Measurements from ENCODE around the gene IMPG2. TPM values are rescaled to one million over a fixed set of nuclear protein-coding genes. Genes with fewer than 3 reads are reported as not detected.

Gene IMPG2
- total RNA-seq, 2 donors from 2014 or later, result 0.23 to 0.28 TPM

GRCh38 chr3:101284757-101285156 lies 35.6 kb downstream of the IMPG2 start:
- no peak for TF ChIP-seq POLR2A (IDR thresholded peaks at IDR 0.05)
- TF ChIP-seq POLR2AphosphoS5 (IDR thresholded peaks at IDR 0.05), result no peak
- TF ChIP-seq, protein P1, sequence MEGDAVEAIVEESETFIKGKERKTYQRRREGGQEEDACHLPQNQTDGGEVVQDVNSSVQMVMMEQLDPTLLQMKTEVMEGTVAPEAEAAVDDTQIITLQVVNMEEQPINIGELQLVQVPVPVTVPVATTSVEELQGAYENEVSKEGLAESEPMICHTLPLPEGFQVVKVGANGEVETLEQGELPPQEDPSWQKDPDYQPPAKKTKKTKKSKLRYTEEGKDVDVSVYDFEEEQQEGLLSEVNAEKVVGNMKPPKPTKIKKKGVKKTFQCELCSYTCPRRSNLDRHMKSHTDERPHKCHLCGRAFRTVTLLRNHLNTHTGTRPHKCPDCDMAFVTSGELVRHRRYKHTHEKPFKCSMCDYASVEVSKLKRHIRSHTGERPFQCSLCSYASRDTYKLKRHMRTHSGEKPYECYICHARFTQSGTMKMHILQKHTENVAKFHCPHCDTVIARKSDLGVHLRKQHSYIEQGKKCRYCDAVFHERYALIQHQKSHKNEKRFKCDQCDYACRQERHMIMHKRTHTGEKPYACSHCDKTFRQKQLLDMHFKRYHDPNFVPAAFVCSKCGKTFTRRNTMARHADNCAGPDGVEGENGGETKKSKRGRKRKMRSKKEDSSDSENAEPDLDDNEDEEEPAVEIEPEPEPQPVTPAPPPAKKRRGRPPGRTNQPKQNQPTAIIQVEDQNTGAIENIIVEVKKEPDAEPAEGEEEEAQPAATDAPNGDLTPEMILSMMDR (IDR thresholded peaks at IDR 0.05), result no peak
- H3K4me1 ChIP-seq (replicated peaks), result no peaks in the 10 kb centered on the region
- WGBS, result 44% methylated on average over 1 of the region's 1 CpG
- no peaks in the 10 kb centered on the region for H3K9me3 ChIP-seq
- no peaks in the 10 kb centered on the region for H3K27me3 ChIP-seq (replicated peaks; ENCODE audit: insufficient read depth)
- no peak overlapping the region for H3K4me3 ChIP-seq
- H3K27ac ChIP-seq, result no peak overlapping the region
- no peaks in the 10 kb centered on the region for H3K36me3 ChIP-seq
- intact Hi-C loops (cut with DNase I), result no loop called here
- no peak for DNase-seq (ENCODE audit: low spot score)

GRCh38 chr3:101281521-101282030 lies 38.8 kb downstream of the IMPG2 start:
- H3K27ac ChIP-seq, result no peak overlapping the region
- H3K4me3 ChIP-seq, result no peak overlapping the region
- no peaks in the 10 kb centered on the region for H3K4me1 ChIP-seq (replicated peaks)
- no peak for DNase-seq (ENCODE audit: low spot score)
- H3K36me3 ChIP-seq, result no peaks in the 10 kb centered on the region
- H3K27me3 ChIP-seq (replicated peaks; ENCODE audit: insufficient read depth), result no peaks in the 10 kb centered on the region
- WGBS, result 49% methylated on average over 3 of the region's 3 CpGs
- H3K9me3 ChIP-seq, result no peaks in the 10 kb centered on the region
- TF ChIP-seq, protein P1 (IDR thresholded peaks at IDR 0.05), result no peak
- TF ChIP-seq POLR2A (IDR thresholded peaks at IDR 0.05) (no peak), POLR2AphosphoS5 (IDR thresholded peaks at IDR 0.05) (no peak)
- intact Hi-C loops (cut with DNase I), result no loop called here

DNA sequence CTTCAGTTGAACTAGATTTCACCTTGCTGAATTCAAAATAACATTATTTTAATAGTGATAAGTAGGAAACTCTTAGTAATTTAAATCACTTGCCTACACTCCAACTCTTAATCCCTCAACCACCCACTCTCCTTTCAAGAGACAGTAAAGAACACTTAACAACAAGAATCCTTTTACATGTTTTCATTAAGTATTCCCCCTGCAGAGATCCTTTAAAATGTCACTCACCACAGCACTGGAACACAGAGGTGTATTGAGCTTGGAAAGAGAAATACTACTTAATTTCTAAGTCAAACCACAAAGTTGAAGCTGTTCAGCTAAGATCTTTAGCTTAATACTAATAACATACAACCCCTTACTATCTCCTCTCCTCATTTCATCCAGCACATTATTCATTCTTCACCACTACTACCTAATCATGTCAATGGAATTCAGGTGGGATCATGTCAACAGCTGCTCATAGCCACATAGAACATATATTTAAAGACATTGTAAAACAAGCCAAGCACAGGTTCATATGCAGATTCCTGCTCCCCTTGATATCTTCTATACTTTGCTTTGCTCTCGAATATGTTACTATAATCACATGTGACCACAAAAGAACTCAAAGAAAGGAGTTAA lies 40.5 kb downstream of the IMPG2 start:
- DNase-seq (ENCODE audit: low spot score), result no peak
- Histone ChIP-seq H3K9me3 (no peaks in the 10 kb centered on the region), H3K4me3 (no peak overlapping the region), H3K27me3 (replicated peaks; ENCODE audit: insufficient read depth) (no peaks in the 10 kb centered on the region), H3K4me1 (replicated peaks) (no peaks in the 10 kb centered on the region), H3K27ac (no peak overlapping the region), H3K36me3 (no peaks in the 10 kb centered on the region)
- TF ChIP-seq POLR2A (IDR thresholded peaks at IDR 0.05) (no peak), POLR2AphosphoS5 (IDR thresholded peaks at IDR 0.05) (no peak)
- TF ChIP-seq, protein P1 (IDR thresholded peaks at IDR 0.05), result no peak
- intact Hi-C loops (cut with DNase I), result no loop called here
- 95% methylated on average over 1 of the region's 1 CpG for WGBS

- Histone ChIP-seq H3K4me1 (replicated peaks) (no peaks in the 10 kb centered on the region), H3K4me3 (no peak overlapping the region), H3K36me3 (no peaks in the 10 kb centered on the region), H3K27ac (no peak overlapping the region), H3K9me3 (no peaks in the 10 kb centered on the region), H3K27me3 (replicated peaks; ENCODE audit: insufficient read depth) (no peaks in the 10 kb centered on the region)
- no peak for TF ChIP-seq POLR2A (IDR thresholded peaks at IDR 0.05)
- TF ChIP-seq, protein P1 (IDR thresholded peaks at IDR 0.05), result no peak
- TF ChIP-seq POLR2AphosphoS5 (IDR thresholded peaks at IDR 0.05), result no peak
- intact Hi-C loops (cut with DNase I), result no loop called here
- no peak for DNase-seq (ENCODE audit: low spot score)
Observed at GRCh38 chr3:101279162-101279561, 41.2 kb downstream of the IMPG2 start.

GRCh38 chr3:101278727-101279126 lies 41.6 kb downstream of the IMPG2 start:
- Histone ChIP-seq H3K27ac (no peak overlapping the region), H3K27me3 (replicated peaks; ENCODE audit: insufficient read depth) (no peaks in the 10 kb centered on the region), H3K4me3 (no peak overlapping the region), H3K9me3 (no peaks in the 10 kb centered on the region), H3K4me1 (replicated peaks) (no peaks in the 10 kb centered on the region), H3K36me3 (no peaks in the 10 kb centered on the region)
- intact Hi-C loops (cut with DNase I), result no loop called here
- no peak for TF ChIP-seq POLR2A (IDR thresholded peaks at IDR 0.05)
- TF ChIP-seq, protein P1 (IDR thresholded peaks at IDR 0.05), result no peak
- TF ChIP-seq POLR2AphosphoS5 (IDR thresholded peaks at IDR 0.05), result no peak
- no peak for DNase-seq (ENCODE audit: low spot score)

Data from prostate gland (tissue), 2 donors.